ENCODE results near the gene LGI1. TPM values are rescaled to one million over a fixed set of nuclear protein-coding genes. Genes with fewer than 3 reads are reported as not detected.
"Not testable (repeated sequence)": the region's sequence is repeated elsewhere in the genome, so short reads cannot be mapped to it uniquely, and the experiment has no call there.

The LGI1 gene
- total RNA-seq, 1 donor from 2014 or later = 0.13 TPM

DNA sequence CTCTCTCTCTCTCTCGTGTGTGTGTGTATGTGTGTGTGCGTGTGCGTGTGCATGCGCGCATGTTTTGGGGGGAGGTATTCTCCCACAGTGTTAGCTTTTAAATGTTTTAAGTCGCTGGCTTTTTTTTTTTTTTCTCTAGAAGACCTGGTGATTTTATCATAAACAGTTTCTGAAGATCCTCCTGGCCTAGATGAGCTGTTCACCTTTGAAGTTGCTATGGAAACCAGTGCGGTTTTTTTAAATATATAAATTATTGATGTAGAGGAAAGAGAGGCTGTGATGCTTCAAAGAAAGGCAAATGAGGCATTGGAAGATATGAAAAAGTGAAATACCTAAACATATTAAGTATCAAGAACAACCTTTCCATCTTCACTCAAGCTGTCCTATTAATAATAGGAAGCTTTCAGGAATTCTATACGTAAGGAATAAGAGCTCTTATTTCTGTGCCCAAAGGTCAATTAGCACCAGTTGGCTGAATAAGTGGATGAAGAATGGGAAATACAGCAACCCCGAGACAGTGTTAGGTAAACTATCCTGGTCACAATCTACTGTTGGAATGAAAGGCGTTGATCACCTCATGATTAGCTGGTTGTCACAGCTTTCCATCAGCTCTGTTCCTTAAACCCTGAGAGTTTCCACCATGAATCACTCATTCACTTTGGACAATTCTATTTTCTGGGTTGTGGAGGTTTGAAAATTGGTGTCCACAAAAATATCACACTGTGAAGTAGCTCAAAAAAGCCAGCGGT, 69.5 kb downstream of the LGI1 start:
- intact Hi-C loops (cut with DNase I) = no loop called here
- no peak for ATAC-seq (ENCODE audit: poor library complexity)
- DNase-seq = no peak

DNA sequence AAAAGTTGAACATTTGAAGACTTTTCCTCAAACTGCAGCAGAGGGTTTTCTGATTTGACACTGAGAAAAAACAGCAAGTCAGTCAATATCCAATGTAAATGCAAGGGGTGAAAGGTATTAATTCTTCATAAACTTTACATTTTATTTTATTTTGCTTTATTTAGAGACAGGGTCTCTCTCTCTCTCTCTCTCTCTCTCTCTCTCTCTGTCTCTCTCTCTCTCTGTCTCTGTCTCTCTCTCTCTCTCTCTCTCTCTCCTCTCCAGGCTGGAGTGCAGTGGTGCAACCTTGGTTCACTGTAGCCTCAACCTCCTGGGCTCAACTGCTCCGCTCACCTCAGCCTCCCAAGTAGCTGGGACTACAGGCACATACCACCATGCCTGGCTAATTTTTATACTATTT, 73.3 kb downstream of the LGI1 start:
- intact Hi-C loops (cut with DNase I); ATAC-seq (ENCODE audit: poor library complexity); DNase-seq: not testable (repeated sequence)

DNA sequence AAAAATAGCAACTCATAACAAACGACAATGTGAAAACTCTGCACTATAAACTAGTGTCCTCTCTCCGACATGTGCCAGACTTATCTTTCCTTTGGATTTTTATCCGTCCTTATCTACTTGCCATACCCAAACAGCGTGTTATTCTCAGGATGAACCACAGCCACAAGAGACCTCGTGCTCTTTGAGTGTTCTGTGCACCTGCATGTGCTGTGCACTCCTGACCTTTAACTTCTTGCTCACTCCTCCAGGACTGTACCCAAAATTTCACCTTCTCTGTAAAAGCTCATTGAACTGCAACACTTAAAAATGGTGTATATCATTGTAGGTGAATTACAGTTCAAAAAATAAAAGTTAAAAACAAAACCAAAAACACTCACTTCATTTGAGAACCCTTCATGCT, 78.0 kb downstream of the LGI1 start:
- no peak for ATAC-seq (ENCODE audit: poor library complexity)
- intact Hi-C loops (cut with DNase I) = no loop called here

DNA sequence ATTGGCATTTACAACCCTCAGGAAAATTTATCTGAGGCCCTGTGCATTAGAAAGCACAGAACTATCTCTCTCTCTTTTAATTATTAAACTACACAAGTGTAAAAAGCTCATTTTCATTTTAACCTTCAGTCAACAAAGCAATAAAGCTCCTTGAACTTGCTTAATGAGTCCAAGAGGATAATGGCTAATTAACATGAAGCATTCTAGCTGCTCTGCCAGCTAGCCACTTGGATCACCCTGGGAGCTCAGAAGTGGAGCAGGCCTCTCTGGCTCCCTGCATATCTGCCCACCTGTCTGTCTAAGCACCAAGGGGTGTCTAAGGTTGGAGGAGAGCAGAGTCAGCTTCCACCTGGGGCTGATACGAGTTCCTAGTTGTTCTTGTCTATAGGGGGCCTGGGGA, 80.1 kb downstream of the LGI1 start:
- intact Hi-C loops (cut with DNase I) = no loop called here
- ATAC-seq (ENCODE audit: poor library complexity) (no peak), DNase-seq (no peak)

More for the DNA sequence above, 78.0 kb downstream of the LGI1 start:
- DNase-seq = no peak

DNA sequence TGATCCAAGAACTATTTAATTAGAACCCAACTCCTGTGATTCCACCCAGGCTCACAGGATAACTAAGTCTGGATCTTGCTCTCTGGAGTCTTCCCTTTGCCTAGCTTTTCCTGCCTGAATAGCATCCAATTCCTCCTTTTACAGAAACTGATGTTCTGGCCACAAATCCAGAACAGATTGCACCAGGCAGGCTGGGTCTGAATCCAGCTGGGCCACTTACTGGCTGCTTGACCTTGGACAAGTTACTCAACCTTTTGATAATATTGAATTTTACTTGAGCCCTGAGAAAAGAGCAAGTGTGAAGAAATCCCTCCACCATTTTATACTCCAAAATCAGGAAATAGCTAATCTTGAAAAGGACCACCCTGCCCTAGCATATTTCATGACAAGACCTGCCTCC, 80.5 kb downstream of the LGI1 start:
- intact Hi-C loops (cut with DNase I) = no loop called here

DNA sequence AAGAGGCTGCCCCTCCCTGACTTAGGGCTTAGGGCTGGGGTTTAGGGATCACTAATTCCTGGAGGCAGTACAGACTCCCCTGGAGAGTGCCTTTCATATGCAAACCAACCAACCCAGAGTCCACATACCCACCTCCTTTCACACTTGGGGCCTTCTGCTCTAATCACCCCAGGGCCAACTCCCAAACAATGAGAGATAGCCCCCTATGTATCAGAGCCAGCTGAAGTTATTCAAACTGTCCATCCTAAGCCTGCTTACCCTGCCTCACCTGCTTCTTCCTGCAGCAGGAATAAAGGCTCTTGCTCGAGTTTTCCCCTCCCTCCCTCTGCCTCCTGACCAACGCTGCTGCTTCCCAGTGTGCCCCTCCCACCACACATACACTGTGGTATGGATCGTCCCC, 84.2 kb downstream of the LGI1 start:
- intact Hi-C loops (cut with DNase I) = no loop called here
- DNase-seq (no peak), ATAC-seq (ENCODE audit: poor library complexity) (no peak)

More for the DNA sequence above, 80.5 kb downstream of the LGI1 start:
- DNase-seq = peak; percentile 44
- ATAC-seq (ENCODE audit: poor library complexity) = peak; percentile 38

DNA sequence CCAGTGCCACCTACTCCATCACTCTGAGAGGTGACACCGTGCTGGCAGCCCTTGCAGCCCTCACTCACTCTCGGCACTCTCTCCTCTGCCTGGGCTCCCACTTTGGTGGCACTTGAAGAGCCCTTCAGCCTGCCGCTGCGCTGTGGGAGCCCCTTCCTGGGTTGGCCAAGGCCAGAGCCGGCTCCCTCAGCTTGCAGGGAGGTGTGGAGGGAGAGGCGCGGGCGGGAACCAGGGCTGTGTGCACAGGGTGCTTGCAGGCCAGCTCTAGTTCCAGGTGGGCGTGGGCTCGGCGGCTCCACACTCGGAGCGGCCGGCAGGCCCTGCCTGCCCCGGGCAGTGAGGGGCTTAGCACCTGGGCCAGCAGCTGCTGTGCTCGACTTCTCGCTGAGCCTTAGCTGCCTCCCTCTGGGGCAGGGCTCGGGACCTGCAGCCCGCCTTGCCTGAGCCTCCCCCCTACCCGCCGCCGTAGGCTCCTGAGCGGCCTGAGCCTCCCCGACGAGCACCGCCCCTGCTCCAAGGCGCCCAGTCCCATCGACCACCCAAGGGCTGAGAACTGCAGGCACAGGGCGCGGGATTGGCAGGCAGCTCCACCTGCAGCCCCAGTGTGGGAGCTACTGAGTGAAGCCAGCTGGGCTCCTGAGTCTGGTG, 87.4 kb downstream of the LGI1 start:
- DNase-seq (no peak), ATAC-seq (ENCODE audit: poor library complexity) (no peak)
- intact Hi-C loops (cut with DNase I) = no loop called here

Other genes starting within 250 kb of the LGI1 start
- gene FFAR4, start 191.3 kb upstream of the LGI1 start, total RNA-seq = 0.16 TPM
- 4.9 TPM for gene RBP4, start 156.7 kb upstream of the LGI1 start, total RNA-seq
- not detected for gene PDE6C, start 145.4 kb upstream of the LGI1 start, total RNA-seq
- 11.9 TPM for gene FRA10AC1, start 55.3 kb upstream of the LGI1 start, total RNA-seq
- gene SLC35G1, start 136.0 kb downstream of the LGI1 start, total RNA-seq = 1.7 TPM
- 3.3 TPM for gene PLCE1, start 236.0 kb downstream of the LGI1 start, total RNA-seq